Left lobe of liver (tissue), 2 donors: ENCODE results near the gene VANGL2. TPM values are rescaled to one million over a fixed set of nuclear protein-coding genes. Genes with fewer than 3 reads are reported as not detected.

ENCODE experiments used
- ATAC-seq: fragments of 200-7000 bp; cut with Tn5 transposase; one replicate; pipeline ENCODE4 v1.9.1; 2020; ENCODE audit warnings: mild to moderate bottlenecking, moderate library complexity
- DNase-seq: peaks from one replicate; pipeline ENCODE4 v3.0.0-alpha.2; 2020; ENCODE audit warnings: low spot score
- total RNA-seq: library from RNA; stranded (reverse); gene quantifications from one replicate; pipeline ENCODE4 v1.2.1, GENCODE V29; 2021
- donor health status: DM: no; HTN: no; CAD: no; lungs with moderate emphysema.
- donor health status: DM: no; HTN: yes; CAD: no.

VANGL2 gene
- total RNA-seq, 1 donor from 2014 or later, result 0.20 TPM

DNA sequence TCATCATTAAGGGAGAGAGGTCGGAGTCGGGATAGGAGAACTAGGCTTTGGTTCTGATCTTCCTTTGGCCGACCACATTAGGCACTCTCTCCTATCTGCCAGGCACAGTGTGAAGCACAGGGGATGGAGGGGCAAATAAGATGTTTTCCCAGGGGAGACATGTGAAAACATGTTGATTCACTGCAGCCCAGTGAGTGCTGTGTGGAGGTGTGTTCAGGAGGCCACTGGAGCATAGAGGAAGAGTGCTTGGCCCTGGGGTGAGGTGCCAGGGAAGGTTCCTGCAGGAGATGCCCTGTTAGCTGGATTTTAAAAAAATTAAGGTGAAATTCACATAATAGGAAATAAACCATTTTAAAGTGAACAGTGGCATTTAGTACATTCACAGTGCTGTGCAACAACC, 3.7 kb downstream of the VANGL2 start:
- DNase-seq, result no peak
- ATAC-seq, result no peak

DNA sequence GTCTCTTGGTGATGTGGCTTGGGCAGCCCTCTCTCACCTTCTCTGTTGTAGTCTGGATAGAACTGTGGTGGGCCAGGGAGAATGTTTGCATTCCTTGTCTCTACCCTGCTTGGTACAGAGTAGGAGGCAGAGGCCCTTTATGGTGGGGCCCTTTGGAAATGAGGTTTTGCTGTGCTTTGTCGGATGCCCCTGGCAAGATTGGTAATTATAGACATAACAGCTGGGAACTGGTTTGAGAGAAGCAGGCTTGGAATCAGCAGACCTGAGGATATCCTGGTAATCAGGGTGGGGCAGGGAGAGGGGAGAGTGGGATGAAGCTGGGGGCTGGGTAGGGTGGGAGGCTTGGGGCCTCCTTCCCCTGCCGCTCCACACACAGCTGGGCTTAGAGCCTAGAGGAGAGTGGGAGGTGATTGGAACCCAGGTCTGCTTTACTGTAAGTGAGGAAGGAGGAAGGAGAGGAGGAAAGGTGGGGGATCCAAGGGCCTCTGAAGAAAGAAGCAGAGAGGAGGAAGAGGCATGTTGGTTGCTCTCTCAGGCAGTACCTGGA, 5.0 kb downstream of the VANGL2 start:
- no peak for ATAC-seq
- DNase-seq, result no peak

DNA sequence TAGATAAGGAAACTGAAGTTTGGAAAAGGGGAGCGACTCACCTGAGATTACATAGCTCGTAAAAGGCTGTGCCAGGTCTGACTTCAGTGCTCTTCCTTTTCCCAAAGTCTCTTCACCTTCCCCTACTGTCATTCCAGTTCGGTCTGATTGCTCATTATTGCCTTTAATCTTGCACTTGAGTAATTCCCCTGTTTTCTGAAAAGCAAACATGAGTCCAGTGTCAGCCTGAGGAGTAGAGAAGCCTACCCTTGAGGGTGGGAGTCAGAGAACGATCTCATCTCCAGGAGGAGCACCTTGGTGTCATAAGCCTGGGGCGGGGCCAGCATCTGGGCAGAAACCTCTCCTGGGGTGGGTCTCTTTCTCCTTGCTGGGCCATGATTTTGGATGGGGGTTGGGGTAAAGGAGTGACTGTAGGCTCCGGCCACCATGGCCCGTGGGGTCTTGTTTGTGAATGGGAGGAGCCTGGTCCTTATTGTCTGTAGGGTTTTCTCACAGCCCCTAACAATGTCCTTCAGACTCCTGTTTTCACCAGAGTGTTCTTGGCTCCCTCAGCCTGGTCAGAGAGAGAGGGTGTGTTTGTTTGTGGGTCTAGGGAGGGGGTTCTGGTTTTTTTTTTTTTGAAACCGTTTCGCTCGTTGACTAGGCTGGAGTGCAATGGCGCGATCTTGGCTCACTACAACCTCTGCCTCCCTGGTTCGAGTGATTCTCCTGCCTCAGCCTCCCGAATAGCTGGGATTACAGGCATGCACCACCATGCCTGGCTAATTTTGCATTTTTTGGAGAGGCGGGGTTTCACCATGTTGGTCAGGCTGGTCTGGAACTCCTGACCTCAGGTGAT, 6.0 kb downstream of the VANGL2 start:
- no peak for ATAC-seq
- DNase-seq, result no peak

DNA sequence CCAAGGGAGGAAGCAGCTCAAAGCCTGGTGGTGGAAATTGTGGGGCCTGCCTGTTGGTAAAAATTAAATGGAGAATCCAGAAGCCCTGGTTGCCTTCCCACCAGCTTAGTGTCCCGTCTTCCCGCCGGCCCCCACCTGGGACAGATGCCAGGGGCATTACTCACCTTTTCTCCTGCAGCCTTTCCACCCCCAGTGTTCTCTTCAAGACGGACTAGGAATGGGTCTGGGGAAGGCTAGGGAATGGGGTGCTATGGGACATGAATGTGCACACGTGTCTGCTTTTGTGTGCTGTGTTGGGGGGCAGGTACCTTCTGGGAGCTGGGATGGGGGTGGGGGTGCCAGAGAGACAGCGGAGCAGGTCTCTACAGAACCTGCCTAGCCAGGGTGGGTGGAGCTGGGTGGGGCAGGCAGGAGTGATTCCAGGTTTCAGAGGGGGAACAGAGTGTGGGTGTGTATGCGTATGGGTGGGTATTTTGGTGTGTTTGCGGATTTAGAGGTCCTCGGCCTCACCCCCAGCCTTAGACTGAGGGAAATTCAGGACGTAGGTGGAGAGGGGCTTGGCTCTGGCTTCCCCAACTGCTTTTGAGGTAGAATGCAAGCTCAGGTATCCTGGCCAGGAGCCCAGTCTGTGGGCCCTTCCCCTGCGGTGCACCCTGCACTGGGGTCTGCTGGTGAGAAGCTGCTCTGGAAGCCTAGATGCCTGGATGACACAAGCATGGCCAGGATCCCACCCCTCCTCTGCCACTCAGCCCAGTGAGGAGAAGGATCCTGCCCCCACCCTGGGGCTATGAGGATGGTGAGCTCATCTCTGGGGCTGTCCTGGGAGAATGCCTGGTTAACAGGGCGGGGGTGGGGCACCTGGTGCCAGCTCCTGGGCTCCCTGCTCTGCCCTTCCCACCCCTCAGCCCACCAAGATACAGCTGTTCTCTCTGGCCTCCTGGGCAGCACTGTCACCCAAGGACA, 7.8 kb downstream of the VANGL2 start:
- ATAC-seq, result no peak
- no peak for DNase-seq

DNA sequence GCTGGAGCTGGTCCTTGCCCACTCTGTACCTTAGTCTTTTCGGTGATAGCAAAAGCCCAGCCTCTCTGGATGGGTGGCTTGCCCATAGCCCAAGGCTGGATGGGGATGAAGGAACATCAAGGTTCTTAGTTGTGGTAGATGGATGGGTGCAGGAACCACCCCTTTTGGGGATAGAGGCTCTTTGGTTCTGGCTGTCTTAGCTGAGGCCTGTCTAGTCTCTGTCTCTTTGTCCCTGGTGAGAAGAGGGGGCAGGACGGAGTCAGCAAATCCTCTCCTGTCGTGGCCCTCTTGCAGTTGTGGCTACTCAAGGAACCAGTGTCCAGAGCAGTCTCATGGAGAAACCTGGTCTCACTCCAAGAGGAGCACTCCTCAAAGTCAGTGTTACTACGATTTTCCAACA, 8.5 kb downstream of the VANGL2 start:
- no peak for ATAC-seq
- DNase-seq, result no peak

DNA sequence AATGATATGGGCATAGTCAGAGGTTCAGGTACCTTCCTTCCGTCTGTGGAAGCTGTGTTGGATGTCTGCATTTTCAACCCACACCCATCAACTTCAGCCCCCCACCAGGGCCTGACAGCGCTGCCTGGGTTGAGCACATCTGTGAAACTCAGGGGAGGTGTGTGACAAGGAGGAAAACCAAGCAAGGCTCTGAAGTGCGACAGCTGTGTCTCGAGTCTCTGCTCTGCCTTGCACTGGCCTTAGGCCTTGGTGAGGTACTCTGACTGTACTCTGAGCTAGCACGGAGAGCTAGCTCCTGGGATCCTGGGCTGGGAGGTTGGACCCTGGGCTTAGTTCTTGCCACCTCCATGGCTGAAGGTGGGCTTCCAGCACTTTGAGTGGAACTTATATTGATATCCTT, 9.1 kb downstream of the VANGL2 start:
- ATAC-seq (no peak), DNase-seq (no peak)

DNA sequence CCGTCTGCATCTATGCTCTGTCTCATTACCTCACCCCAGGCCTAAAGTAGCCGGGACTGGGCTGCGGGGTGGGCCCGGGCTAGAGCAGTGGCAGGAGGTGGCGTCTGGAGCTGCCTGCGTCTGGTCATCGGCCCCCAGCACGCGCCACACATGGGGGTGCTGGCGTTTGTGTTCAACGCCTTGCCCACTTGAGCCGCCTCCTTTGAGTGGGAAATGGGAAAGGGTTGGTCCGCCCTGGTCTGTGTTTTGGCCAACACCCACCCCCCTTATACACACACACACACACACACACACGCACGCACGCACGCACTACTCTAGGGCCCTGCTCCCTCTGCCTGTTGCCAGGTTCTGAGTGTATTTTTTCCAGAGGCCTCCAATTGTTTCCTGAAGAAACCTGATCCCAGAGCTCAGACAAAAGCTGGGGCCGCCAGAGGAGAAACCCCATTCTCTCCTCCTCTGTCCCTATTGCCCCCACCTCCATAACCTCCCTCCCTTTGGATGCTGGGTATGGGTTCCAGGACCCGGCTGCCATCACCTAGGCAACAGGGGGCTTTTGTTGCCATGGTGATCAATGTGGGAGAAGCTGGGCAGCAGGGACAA, 10.1 kb downstream of the VANGL2 start:
- no peak for DNase-seq
- no peak for ATAC-seq

DNA sequence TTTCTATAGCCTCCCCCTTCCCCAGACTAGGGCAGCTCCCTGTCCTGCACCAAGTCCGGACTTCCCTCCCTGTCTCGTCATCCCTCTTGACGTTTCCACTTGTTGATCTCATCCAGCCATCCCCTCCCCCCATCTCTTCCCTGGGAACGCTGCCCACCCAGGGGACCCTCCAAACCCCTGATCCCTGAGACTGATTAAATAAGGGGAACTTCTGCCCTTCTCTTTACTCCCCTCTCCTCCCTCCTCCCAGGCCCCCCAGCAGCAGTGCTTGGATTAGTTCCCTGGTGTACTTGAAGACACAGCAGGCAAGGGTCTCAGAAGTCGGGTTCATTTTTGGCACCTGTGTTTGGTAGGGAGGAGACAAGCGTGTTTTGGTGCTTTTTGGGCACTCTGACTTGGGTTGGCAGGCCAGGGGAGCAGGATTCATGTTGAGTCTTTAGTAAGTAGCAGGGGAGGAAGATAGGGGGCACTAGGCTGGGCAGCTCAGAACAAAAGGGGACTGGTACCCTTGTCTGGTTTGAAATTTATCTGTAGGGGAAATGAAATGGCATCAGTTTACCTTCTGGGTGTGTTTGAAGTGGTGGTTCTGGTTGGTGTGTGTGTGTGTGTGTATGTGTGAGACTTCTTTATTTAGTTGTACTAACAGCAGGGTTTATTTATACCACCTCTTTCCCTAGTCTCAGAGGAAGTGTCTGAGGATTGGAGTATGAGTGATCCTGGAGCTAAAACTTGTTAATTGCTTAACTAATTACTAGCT, 11.1 kb downstream of the VANGL2 start:
- DNase-seq, result no peak
- ATAC-seq, result no peak

DNA sequence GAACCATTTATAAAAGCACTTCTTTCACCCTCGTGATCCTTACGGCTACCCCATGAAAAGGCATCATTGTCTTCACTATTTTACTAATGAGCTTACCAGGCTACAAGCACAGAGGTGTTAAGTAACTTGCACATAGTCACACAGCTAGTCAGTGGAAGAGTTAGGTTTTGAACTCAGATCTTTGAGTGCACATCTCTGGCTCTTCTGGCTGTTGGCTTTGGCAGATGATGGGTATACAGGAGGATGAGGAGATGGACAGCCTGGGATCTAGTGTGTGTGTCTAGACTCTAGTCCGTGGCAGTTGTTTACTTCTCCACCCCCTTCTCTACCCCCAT, 11.6 kb downstream of the VANGL2 start:
- no peak for DNase-seq
- ATAC-seq, result no peak

DNA sequence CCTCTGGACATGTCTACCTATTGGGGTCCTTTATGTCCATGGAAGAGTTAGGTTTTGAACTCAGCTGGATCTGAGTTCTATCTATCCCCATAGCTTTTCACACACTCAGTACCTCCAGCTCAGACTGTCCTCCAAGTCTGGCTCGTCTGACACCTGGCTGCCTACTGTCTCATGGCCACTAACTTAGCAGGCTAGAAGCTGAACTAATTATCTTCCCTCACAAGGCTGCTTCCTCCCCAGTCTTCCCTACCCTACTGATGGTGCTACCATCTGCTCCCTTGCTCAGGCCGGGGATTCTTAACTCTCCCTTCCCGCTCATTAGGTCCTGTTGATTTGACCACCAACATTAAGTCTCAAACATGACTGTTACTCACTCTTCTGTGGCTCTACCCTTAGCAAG, 13.4 kb downstream of the VANGL2 start:
- ATAC-seq (no peak), DNase-seq (no peak)

DNA sequence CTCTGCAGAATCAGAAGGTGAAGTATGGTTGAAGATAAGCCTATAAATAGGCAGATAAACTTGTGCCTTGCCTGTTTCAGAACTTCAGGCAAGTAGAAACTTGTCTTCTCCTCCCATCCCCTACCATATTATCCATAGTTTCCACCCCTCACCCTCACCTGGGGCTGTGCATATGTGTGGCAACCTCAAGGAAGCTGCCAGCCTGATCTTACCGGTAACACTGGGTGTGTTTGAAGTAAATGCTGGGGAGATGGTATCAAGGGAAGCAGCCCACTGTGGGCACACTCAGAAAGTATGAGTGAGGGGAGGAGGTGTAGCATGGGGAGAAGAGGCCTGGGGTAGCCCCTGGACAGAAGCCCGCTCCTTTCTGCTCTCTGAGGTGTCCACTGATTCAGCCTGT, 14.5 kb downstream of the VANGL2 start:
- ATAC-seq (no peak), DNase-seq (no peak)

DNA sequence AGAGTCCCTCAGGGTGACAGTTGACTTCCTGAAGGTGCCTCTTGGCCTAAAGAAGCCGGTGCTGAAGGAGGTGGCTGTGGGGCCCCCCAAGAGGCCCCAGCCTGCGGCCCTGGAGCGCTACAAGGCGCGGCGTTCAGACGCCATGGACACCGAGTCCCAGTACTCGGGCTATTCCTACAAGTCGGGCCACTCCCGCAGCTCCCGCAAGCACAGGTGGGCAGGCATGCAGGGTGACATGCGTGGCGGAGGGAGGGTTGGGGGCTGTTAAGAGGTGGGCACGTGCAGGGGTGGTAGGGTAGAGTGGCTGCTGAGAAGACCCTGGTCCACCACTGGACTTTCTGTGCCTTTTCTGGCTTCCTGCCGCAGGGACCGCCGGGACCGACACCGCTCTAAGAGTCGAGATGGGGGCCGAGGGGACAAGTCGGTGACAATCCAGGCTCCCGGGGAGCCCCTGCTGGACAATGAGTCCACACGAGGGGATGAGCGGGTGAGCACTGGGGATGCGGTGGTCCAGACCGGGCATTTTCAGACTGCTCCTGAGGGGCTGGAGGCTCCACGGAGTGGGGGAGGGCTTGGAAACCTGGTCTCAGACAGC, 15.4 kb downstream of the VANGL2 start:
- DNase-seq, result no peak
- ATAC-seq, result no peak

DNA sequence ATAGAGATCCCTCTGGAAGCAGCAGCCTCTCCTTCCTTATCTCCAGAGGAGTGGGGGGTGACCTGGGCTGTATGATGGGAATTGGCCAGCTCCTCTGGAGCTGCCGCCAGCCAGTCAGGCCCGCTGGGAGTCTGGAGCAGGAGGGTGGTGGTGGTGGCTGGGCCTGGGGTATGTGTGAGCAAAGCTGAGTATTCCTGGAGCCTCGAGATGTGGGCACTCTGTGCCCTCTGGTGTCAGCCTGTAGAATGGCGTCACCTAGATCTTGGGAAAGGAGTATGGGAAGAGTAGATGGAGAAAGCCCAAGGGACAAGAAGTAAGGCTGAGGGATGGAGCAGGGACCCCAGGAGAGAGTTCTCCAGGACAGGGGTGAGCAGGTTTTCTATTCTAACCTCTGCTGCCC, 16.0 kb downstream of the VANGL2 start:
- no peak for DNase-seq
- peak; percentile 70 for ATAC-seq

DNA sequence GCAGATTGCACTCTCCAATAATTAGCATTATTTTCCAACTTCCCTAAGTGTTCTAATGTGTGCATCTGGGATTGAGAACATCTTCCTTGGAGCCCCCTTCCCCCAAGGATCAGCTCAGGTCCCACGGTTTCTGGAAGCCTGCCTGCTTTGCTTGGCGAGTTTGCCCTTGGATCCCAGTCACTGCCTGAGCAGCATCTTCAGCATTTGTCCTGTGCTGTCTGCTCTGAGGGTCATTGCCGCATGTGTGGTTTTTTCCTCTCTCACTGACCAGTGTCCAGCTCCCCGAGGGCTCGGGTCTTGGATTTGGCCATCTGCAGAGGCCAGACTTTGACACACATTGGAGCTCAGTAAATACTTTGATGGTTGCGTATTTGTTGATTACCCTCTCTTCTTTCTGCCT, 18.1 kb downstream of the VANGL2 start:
- ATAC-seq (no peak), DNase-seq (no peak)

DNA sequence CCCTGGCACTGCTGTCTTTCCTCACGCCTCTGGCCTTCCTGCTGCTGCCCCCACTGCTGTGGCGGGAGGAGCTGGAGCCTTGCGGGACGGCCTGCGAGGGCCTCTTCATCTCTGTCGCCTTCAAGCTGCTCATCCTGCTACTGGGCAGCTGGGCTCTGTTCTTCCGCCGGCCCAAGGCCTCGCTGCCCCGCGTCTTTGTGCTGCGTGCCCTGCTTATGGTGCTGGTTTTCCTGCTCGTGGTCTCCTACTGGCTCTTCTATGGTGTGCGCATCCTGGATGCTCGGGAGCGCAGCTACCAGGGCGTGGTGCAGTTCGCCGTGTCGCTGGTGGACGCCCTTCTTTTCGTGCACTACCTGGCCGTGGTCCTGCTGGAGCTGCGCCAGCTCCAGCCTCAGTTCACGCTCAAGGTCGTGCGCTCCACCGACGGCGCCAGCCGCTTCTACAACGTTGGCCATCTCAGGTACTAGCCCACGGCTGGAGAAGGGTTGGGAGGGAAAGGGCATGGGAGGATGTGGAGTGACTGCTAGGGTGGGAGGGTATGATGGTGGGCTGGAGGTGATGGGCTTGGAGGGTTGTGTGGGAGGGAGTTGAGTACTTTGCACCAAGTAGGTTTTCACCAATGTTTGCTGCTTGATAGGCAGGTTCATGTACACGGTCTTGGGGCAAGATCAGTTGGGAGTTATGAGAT, 18.9 kb downstream of the VANGL2 start:
- ATAC-seq (no peak), DNase-seq (no peak)

DNA sequence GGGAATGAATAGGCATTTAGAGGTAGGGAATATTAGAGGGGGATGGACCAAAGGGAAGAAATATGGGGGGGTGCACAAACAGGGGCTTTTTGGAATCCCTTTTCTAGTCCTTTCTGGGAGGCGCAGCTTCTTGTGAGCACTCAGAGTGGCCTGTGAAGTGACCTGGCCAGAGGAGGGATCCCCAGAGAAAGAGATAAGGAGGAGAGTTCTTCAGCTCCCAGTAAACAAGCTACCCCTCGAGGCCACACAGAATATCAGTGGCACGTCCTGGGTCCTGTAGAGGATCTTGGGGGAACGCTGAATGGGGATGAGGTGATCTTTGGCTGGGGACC, 19.4 kb downstream of the VANGL2 start:
- DNase-seq (no peak), ATAC-seq (no peak)

DNA sequence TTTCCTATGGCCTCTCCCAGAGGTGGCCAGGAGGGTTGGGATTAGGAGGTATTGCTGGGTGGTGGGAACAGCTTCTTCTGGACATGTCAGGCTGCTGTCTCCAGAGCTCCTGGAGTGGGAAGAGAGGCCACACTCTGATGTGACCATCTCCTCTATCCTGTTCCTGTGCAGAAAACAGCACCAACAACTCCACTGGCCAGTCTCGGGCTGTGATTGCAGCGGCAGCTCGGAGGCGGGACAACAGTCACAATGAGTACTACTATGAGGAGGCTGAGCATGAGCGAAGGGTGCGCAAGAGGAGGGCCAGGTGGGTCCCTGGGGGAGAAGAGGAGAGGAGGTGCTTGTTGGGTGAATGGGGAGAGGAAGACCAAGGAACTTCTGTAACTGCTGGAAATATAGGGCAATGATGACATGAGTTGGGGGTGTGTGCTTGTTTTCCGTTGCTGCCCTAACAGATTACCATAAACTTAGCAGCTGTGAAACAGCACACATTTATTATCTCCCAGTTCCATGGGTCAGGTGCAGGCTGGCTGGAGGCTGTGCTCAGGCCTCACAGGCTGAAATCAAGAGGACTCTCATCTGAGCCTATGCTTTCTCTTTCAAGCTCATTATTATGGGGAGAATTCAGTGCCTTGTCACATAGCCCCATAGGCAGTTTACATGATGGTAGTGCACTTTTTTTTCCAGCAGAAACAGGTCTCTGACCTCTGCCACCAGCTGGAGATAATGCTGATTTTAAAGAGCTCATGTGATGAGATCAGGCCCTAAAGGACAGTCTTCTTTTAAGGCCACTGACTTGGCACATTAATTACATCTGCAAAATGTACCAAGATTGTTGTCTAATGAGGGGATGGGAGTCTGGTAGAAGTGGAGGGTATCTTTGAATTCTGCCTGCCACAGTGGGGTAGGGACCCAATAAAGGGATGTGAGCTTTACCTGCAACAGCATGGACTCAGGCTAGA, 20.8 kb downstream of the VANGL2 start:
- ATAC-seq, result no peak
- DNase-seq, result no peak

DNA sequence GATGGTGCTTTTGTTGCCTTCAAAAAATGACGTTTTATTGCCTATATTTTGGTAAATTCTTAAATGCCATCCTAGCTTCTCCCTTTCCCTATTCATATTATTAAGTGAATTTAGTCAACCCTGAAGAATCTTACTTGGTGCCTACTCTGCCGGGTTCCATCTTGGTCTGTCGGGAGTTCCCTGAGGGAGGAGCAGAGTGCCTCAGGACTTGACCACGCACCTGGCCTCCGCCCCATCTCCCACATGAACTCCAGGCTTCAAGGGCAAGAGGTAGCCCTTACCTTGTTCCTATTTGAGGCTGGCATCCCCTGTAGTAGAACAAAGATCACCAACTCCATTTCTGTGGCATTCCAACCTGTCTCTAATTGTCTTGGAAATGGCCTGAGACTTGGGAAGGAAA, 21.5 kb downstream of the VANGL2 start:
- ATAC-seq (no peak), DNase-seq (no peak)

DNA sequence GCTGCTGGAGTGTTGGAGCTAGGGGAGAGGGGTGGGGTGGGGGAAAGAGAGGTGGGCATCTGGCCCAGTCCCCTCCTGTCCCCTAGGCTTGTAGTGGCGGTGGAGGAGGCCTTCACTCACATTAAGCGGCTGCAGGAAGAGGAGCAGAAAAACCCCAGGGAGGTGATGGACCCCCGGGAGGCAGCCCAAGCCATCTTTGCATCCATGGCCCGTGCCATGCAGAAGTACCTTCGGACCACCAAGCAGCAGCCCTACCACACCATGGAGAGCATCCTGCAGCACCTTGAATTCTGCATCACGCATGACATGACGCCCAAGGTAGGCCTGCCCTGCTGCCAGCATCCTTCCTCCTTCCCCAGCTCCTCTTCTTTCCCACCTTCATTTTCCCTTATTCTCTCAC, 23.6 kb downstream of the VANGL2 start:
- DNase-seq, result no peak
- ATAC-seq, result no peak
